IMR-90 (cell line): ENCODE data around the gene RCBTB2. TPM values are rescaled to one million over a fixed set of nuclear protein-coding genes. Genes with fewer than 3 reads are reported as not detected.

Experiments used
- ATAC-seq: fragments of 200-7000 bp; cut with Tn5 transposase; 2 replicates; pipeline ENCODE4 v1.9.1; 2020; ENCODE audit warnings: low read depth, mild to moderate bottlenecking, moderate library complexity
- BruUV-seq: library from RNA; stranded (reverse); fragments of 400-500 nt; replicated peaks from 2 replicates; lab custom pipeline; 2021; lab: Mats Ljungman, UMichigan
- CTCF ChIA-PET: fragments of 300-600 bp; formaldehyde crosslinking; extraction: SDS; loops from one replicate; lab custom pipeline; 2021; ENCODE audit warnings: antibody characterized with exemption; lab: Yijun Ruan, JAX
- POLR2A ChIA-PET: fragments of 300-600 bp; sonication (Branson Sonifier 250); formaldehyde crosslinking; loops from one replicate; lab custom pipeline; 2022; ENCODE audit warnings: antibody characterized with exemption; ENCODE audit not compliant: unreplicated experiment; lab: Charles Lee
- DNase-seq: peaks from one replicate; pipeline ENCODE4 v3.0.0; 2013
- H2AFZ ChIP-seq: replicated peaks from 2 replicates; pipeline ENCODE3; 2013; ENCODE audit warnings: low read length, mild to moderate bottlenecking; ENCODE audit not compliant: poor library complexity
- H2AK5ac ChIP-seq: 2 replicates; pipeline ENCODE4 v1.6.1; 2013; ENCODE audit warnings: low read depth, low read length, inconsistent platforms
- H2AK9ac ChIP-seq: replicated peaks from 2 replicates; pipeline ENCODE3; 2013; ENCODE audit warnings: mild to moderate bottlenecking, low read depth, low read length, moderate library complexity; ENCODE audit not compliant: poor library complexity
- H2BK120ac ChIP-seq: 2 replicates; pipeline ENCODE4 v1.6.1; 2013; ENCODE audit warnings: low read depth, low read length, inconsistent platforms
- H2BK15ac ChIP-seq: 3 replicates; pipeline ENCODE4 v1.6.1; 2013; ENCODE audit warnings: low read depth, low read length, inconsistent platforms
- H2BK20ac ChIP-seq: 2 replicates; pipeline ENCODE4 v1.6.1; 2013; ENCODE audit warnings: low read depth, mild to moderate bottlenecking, inconsistent platforms, low read length, moderate library complexity
- H2BK5ac ChIP-seq: 2 replicates; pipeline ENCODE4 v1.6.1; 2013; ENCODE audit warnings: mild to moderate bottlenecking, low read depth, low read length, inconsistent platforms; ENCODE audit not compliant: poor library complexity, severe bottlenecking
- H3K14ac ChIP-seq: replicated peaks from 2 replicates; pipeline ENCODE4 v1.6.1; 2013; ENCODE audit warnings: low read depth, low read length, inconsistent platforms
- H3K18ac ChIP-seq: 2 replicates; pipeline ENCODE4 v1.6.1; 2013; ENCODE audit warnings: low read depth, low read length, control low read depth
- H3K23ac ChIP-seq: 2 replicates; pipeline ENCODE4 v1.6.1; 2013; ENCODE audit warnings: low read depth, low read length, inconsistent platforms
- H3K27ac ChIP-seq: 2 replicates; pipeline ENCODE4 v1.5.1; 2013; ENCODE audit warnings: mild to moderate bottlenecking, control low read depth, low read length; ENCODE audit not compliant: insufficient read depth
- H3K27me3 ChIP-seq: 2 replicates; pipeline ENCODE4 v1.6.1; 2013; ENCODE audit warnings: low read length; ENCODE audit not compliant: control insufficient read depth, insufficient read depth
- H3K36me3 ChIP-seq: 2 replicates; pipeline ENCODE4 v1.6.1; 2013; ENCODE audit warnings: low read length, mixed read lengths; ENCODE audit not compliant: control insufficient read depth, insufficient read depth
- H3K4ac ChIP-seq: 2 replicates; pipeline ENCODE4 v1.6.1; 2013; ENCODE audit warnings: low read depth, low read length, inconsistent platforms
- H3K4me1 ChIP-seq: 2 replicates; pipeline ENCODE4 v1.6.1; 2013; ENCODE audit warnings: low read length, mixed read lengths; ENCODE audit not compliant: control insufficient read depth, insufficient read depth
- H3K4me2 ChIP-seq: 2 replicates; pipeline ENCODE4 v1.6.1; 2013; ENCODE audit warnings: low read depth, mild to moderate bottlenecking, control low read depth, low read length, moderate library complexity
- H3K4me3 ChIP-seq: 2 replicates; pipeline ENCODE4 v1.5.1; 2013; ENCODE audit warnings: low read depth, mild to moderate bottlenecking, control low read depth, low read length, moderate library complexity; ENCODE audit not compliant: insufficient read depth
- H3K56ac ChIP-seq: 2 replicates; pipeline ENCODE4 v1.6.1; 2013; ENCODE audit warnings: low read length, inconsistent platforms; ENCODE audit not compliant: insufficient read depth; ENCODE audit errors: extremely low read depth
- H3K79me1 ChIP-seq, 2 experiments: 2 replicates each; pipeline ENCODE4 v1.6.1; 2013; ENCODE audit warnings: low read length in 2 of 2, inconsistent platforms in 1 of 2, low read depth in 1 of 2
- H3K9ac ChIP-seq: 2 replicates; pipeline ENCODE4 v1.6.1; 2013; ENCODE audit warnings: low read depth, low read length, control low read depth
- H3K9me1 ChIP-seq: 2 replicates; pipeline ENCODE4 v1.6.1; 2013; ENCODE audit warnings: low read length, inconsistent platforms; ENCODE audit not compliant: insufficient read depth
- H3K9me3 ChIP-seq: 2 replicates; pipeline ENCODE4 v1.6.1; 2013; ENCODE audit warnings: low read length; ENCODE audit not compliant: control insufficient read depth, insufficient read depth
- H4K20me1 ChIP-seq: 2 replicates; pipeline ENCODE4 v1.6.1; 2013; ENCODE audit warnings: low read length, inconsistent platforms; ENCODE audit not compliant: insufficient read depth
- H4K5ac ChIP-seq: 2 replicates; pipeline ENCODE4 v1.6.1; 2013; ENCODE audit warnings: mild to moderate bottlenecking, low read depth, low read length, control low read depth
- H4K8ac ChIP-seq, 2 experiments: 2 replicates each; pipeline ENCODE4 v1.6.1; 2013; ENCODE audit warnings: low read depth in 2 of 2, low read length in 2 of 2, control low read depth in 1 of 2, inconsistent platforms in 1 of 2
- H4K91ac ChIP-seq: 2 replicates; pipeline ENCODE4 v1.6.1; 2013; ENCODE audit warnings: low read depth, low read length, inconsistent platforms; ENCODE audit not compliant: insufficient read depth
- CHD1 ChIP-seq: IDR thresholded peaks from 2 replicates; pipeline ENCODE4 v1.6.1; 2012; ENCODE audit warnings: low read depth, low read length, improper control_type of control experiment
- ELK1 ChIP-seq: fragments of 150-350 bp; IDR thresholded peaks from 2 replicates; pipeline ENCODE4 v1.6.1; 2016; ENCODE audit warnings: low read depth, mild to moderate bottlenecking, low read length, moderate library complexity, borderline replicate concordance
- RAD21 ChIP-seq: IDR thresholded peaks from 2 replicates; pipeline ENCODE4 v1.6.1; 2012; ENCODE audit warnings: low read length, improper control_type of control experiment
- WGBS, 2 experiments: methylation state at CpG; one replicate each; pipeline versions ENCODE4 v1.1.5 to v1.1.7; 2013; ENCODE audit warnings: missing lambda C conversion rate in 2 of 2; ENCODE audit not compliant: insufficient read length in 1 of 2; ENCODE audit errors: extremely low coverage in 2 of 2; 5-methylcytosine and 5-hydroxymethylcytosine counted together
- dilution Hi-C: fragments of 300-500 bp; cut with HindIII; formaldehyde crosslinking; loops from one replicate; pipeline ENCODE4 v1.14.3; 2018; ENCODE audit warnings: low sequenced_read_pairs; ENCODE audit not compliant: unreplicated experiment
- in situ Hi-C: fragments of 300-500 bp; cut with MboI; formaldehyde crosslinking; loops from 3 replicates; pipeline ENCODE4 v1.14.3; 2019; ENCODE audit warnings: low sequenced_read_pairs, inconsistent platforms, mixed read lengths
- intact Hi-C: fragments of 100-400 bp; cut with micrococcal nuclease; formaldehyde crosslinking; loops from 2 replicates; pipeline ENCODE4 v1.10.0; 2022
- polyA plus RNA-seq, 3 experiments: library from polyadenylated mRNA; depleted of rRNA; stranded (reverse); fragments of >200 nt; gene quantifications; 2 replicates each; pipeline ENCODE4 v1.2.3, GENCODE V29; 2012; ENCODE audit warnings: low replicate concordance in 1 of 3
- total RNA-seq: library from RNA; depleted of rRNA; stranded (reverse); fragments of >200 nt; gene quantifications from 2 replicates; pipeline ENCODE4 v1.2.3, GENCODE V29; 2012

The RCBTB2 gene
- total and polyA plus RNA-seq, 2 of the 4 experiments (the other 2 are of a cell fraction): 4.0 to 5.2 TPM

- POLR2A ChIA-PET: no interaction called here
- no peaks in the 10 kb centered on the region for H3K4me1 ChIP-seq
- no TSS peak for BruUV-seq
Measured at GRCh38 chr13:48493851-48494250, 39.0 kb downstream of the RCBTB2 start.

More at GRCh38 chr13:48493851-48494250, 39.0 kb downstream of the RCBTB2 start:
- Histone ChIP-seq H3K4me2 (no peak overlapping the region), H2AK9ac (no peak overlapping the region), H3K36me3 (no peaks in the 10 kb centered on the region), H4K91ac (no peak overlapping the region), H2AFZ (no peak overlapping the region), H3K27ac (no peak overlapping the region), H2BK5ac (no peak overlapping the region), H3K14ac (no peak overlapping the region), H3K4me3 (no peak overlapping the region), H3K9me1 (no peaks in the 10 kb centered on the region; the same call in 1 of the 2 replicates), H4K20me1 (no peaks in the 10 kb centered on the region), H3K18ac (no peak overlapping the region), H2BK120ac (no peak overlapping the region), H3K27me3 (no peaks in the 10 kb centered on the region), H3K79me1 (no peaks in the 10 kb centered on the region), H2BK20ac (no peak overlapping the region), H4K5ac (no peak overlapping the region), H3K9ac (no peak overlapping the region), H3K4ac (no peak overlapping the region), H2AK5ac (no peak overlapping the region), H4K8ac (no peak overlapping the region), H3K56ac (no peak overlapping the region), H3K9me3 (no peaks in the 10 kb centered on the region), H2BK15ac (no peak overlapping the region), H3K23ac (no peak overlapping the region)
- in situ Hi-C loops: no loop called here
- dilution Hi-C loops: no loop called here
- intact Hi-C loops: no loop called here
- peak; percentile 12 for DNase-seq
- CTCF ChIA-PET: interaction anchor here (0.8 kb wide), 1 partner anchor 10 kb away, joined by 3 read pairs; no protein-coding TSS in a partner anchor
- no peak for ATAC-seq
- no peak for TF ChIP-seq CHD1
- TF ChIP-seq RAD21: no peak
- TF ChIP-seq ELK1: no peak
- WGBS, 2 experiments: no CpG with 5 or more reads among the region's 2 CpGs
